Measurements from ENCODE around the gene AFAP1. TPM values are rescaled to one million over a fixed set of nuclear protein-coding genes. Genes with fewer than 3 reads are reported as not detected.

Gene AFAP1
- total RNA-seq, 1 donor from 2014 or later: 27.8 TPM

DNA sequence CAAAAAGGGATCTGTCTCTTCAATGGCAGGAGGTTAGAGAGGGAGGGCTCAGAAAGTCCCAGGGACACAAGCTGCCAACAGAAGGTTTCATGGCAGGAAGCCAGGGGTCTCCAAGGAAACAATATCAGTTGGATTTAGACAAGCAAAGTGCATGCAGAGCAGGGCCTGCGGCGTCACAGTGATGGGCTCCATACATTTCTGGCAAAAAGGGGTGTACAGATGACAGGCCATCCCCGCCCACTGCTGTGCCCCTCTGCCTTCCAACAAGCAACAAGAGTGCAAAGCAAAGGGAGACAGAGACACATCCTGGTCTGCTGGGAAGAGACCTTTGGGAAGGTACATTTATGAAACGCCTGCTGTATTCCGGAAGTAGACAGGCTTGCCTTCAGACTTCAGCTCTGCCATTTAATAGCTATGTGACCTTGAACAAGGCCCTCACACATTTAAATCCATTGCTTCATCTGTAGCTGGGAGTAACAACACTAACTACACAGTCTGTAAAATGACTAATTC lies 121.2 kb downstream of the AFAP1 start:
- TF ChIP-seq CTCF (IDR thresholded peaks at IDR 0.05; ENCODE audit: unreplicated experiment): no peak
- Mint-ChIP-seq H3K27ac (ENCODE audit: unreplicated experiment) (no peak overlapping the region), H3K4me1 (ENCODE audit: unreplicated experiment) (peaks cover 10% of the 10 kb centered on the region), H3K27me3 (ENCODE audit: unreplicated experiment) (peaks cover 3% of the 10 kb centered on the region), H3K36me3 (ENCODE audit: low read depth, unreplicated experiment) (peaks cover 27% of the 10 kb centered on the region), H3K9me3 (ENCODE audit: unreplicated experiment) (no peaks in the 10 kb centered on the region), H3K4me3 (ENCODE audit: unreplicated experiment) (no peak overlapping the region)
- DNase-seq (ENCODE audit: low spot score): no peak

- DNase-seq (ENCODE audit: low spot score): no peak
- TF ChIP-seq CTCF (IDR thresholded peaks at IDR 0.05; ENCODE audit: unreplicated experiment): no peak
- H3K27me3 Mint-ChIP-seq (ENCODE audit: unreplicated experiment): peaks cover 3% of the 10 kb centered on the region
- peaks cover 27% of the 10 kb centered on the region for H3K36me3 Mint-ChIP-seq (ENCODE audit: low read depth, unreplicated experiment)
- no peak overlapping the region for H3K27ac Mint-ChIP-seq (ENCODE audit: unreplicated experiment)
- no peaks in the 10 kb centered on the region for H3K9me3 Mint-ChIP-seq (ENCODE audit: unreplicated experiment)
- H3K4me3 Mint-ChIP-seq (ENCODE audit: unreplicated experiment): no peak overlapping the region
- H3K4me1 Mint-ChIP-seq (ENCODE audit: unreplicated experiment): peaks cover 9% of the 10 kb centered on the region
These were observed 121.7 kb downstream of the AFAP1 start for GRCh38 chr4:7817877-7818398.

- peaks cover 4% of the 10 kb centered on the region for H3K27me3 Mint-ChIP-seq (ENCODE audit: unreplicated experiment)
- no peaks in the 10 kb centered on the region for H3K9me3 Mint-ChIP-seq (ENCODE audit: unreplicated experiment)
- no peak for DNase-seq (ENCODE audit: low spot score)
- no peak for TF ChIP-seq CTCF (IDR thresholded peaks at IDR 0.05; ENCODE audit: unreplicated experiment)
- no peak overlapping the region for H3K27ac Mint-ChIP-seq (ENCODE audit: unreplicated experiment)
- no peak overlapping the region for H3K4me3 Mint-ChIP-seq (ENCODE audit: unreplicated experiment)
- peaks cover 6% of the 10 kb centered on the region for H3K4me1 Mint-ChIP-seq (ENCODE audit: unreplicated experiment)
- peaks cover 23% of the 10 kb centered on the region for H3K36me3 Mint-ChIP-seq (ENCODE audit: low read depth, unreplicated experiment)
These were observed 122.9 kb downstream of the AFAP1 start for GRCh38 chr4:7816771-7817170.

DNA sequence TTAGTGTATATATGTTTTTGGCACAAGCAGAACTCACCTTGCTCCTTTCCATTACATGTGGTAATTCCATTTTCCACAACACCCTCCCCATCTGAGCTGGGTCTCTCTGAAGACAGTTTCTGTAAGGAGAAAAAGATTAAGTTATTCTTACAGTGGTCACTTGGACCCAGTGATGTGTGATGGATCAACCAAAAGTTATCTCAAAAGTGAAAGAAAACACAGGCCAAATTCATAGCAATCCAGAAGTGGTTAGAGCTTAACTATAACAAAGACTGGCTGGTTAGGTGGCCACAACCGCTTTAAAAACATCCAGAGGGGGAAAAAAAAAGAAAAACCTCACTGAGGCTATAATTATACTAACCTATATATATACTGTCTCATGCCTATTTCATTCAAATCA lies 123.7 kb downstream of the AFAP1 start:
- Mint-ChIP-seq H3K4me3 (ENCODE audit: unreplicated experiment) (no peak overlapping the region), H3K4me1 (ENCODE audit: unreplicated experiment) (peaks cover 6% of the 10 kb centered on the region), H3K27me3 (ENCODE audit: unreplicated experiment) (peaks cover 4% of the 10 kb centered on the region), H3K36me3 (ENCODE audit: low read depth, unreplicated experiment) (peaks cover 23% of the 10 kb centered on the region), H3K9me3 (ENCODE audit: unreplicated experiment) (no peaks in the 10 kb centered on the region), H3K27ac (ENCODE audit: unreplicated experiment) (no peak overlapping the region)
- TF ChIP-seq CTCF (IDR thresholded peaks at IDR 0.05; ENCODE audit: unreplicated experiment): no peak
- no peak for DNase-seq (ENCODE audit: low spot score)

GRCh38 chr4:7815562-7815961 lies 124.1 kb downstream of the AFAP1 start:
- Mint-ChIP-seq H3K27ac (ENCODE audit: unreplicated experiment) (no peak overlapping the region), H3K4me1 (ENCODE audit: unreplicated experiment) (peaks cover 5% of the 10 kb centered on the region), H3K36me3 (ENCODE audit: low read depth, unreplicated experiment) (peaks cover 23% of the 10 kb centered on the region), H3K9me3 (ENCODE audit: unreplicated experiment) (no peaks in the 10 kb centered on the region), H3K4me3 (ENCODE audit: unreplicated experiment) (no peak overlapping the region), H3K27me3 (ENCODE audit: unreplicated experiment) (peaks cover 4% of the 10 kb centered on the region)
- no peak for TF ChIP-seq CTCF (IDR thresholded peaks at IDR 0.05; ENCODE audit: unreplicated experiment)
- no peak for DNase-seq (ENCODE audit: low spot score)

Data from endothelial cell (in vitro differentiated cells).